GM21529 (cell line): ENCODE measurements around the gene MORN5.

ENCODE experiments used
- ATAC-seq: cut with Tn5 transposase; IDR thresholded peaks from one replicate; pipeline ENCODE4 v1.9.1; 2021; ENCODE audit not compliant: unreplicated experiment

The MORN5 gene

DNA sequence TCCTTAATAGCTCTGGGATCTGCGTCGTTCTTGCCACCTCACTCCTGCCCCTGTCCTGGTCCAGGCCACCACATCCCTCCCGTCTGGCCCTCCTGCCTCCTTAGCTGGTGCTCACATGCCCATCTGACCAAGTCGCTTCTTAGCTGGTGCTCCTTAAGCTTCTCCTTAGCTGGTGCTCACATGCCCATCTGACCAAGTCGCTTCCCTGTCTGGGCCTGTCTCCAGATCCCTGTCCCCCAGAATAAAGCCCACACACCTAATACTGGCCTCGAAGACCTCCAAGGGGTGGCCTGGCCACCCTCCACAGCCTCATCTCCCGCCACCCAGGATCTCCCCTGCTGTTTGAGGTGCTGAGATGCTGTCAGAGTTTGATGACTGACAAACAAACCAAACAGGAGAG, 35.2 kb upstream of the MORN5 start:
- no peak for ATAC-seq

- peak; percentile 59 for ATAC-seq
Observed at GRCh38 chr9:122125158-122125508, 34.6 kb upstream of the MORN5 start.

DNA sequence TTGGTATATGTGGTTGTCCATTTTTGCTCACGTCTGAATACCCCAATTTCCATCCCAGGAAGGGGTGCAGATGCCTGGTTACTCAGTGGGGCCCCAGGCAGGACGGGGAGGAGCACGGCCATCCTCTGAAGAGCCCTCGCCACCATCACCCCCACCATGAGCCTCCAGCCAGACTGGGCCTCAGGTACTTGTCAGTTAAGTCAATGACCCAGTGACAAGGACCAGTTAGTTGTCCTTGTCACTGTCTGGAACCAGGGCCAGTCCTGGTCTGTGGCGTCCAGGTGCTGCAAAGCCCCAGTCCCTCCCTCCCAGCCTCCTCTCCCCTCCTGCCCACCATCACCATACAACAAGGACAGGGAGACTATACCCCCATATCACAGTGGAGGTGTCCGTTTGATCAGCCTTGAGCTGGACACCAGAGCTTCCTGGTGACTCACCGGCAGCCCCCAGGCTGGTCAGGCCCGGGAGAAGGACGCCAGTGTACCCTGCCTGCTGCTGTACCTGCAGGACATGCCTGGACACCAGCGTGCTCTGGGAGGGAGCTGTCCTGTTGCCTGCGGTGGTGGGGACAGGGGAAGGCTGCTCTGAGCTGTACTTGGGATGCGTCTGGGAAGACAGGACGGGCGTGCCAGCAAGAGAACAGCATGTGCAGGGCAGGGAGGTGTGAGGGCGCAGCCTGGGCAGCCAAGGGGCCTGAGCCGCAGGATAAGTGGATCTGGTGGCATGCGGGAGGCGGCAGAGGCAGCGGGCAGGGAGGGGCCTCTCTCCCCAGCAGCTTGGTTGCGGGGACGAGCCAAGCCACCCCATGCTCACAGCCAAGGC, 34.0 kb upstream of the MORN5 start:
- ATAC-seq: no peak

DNA sequence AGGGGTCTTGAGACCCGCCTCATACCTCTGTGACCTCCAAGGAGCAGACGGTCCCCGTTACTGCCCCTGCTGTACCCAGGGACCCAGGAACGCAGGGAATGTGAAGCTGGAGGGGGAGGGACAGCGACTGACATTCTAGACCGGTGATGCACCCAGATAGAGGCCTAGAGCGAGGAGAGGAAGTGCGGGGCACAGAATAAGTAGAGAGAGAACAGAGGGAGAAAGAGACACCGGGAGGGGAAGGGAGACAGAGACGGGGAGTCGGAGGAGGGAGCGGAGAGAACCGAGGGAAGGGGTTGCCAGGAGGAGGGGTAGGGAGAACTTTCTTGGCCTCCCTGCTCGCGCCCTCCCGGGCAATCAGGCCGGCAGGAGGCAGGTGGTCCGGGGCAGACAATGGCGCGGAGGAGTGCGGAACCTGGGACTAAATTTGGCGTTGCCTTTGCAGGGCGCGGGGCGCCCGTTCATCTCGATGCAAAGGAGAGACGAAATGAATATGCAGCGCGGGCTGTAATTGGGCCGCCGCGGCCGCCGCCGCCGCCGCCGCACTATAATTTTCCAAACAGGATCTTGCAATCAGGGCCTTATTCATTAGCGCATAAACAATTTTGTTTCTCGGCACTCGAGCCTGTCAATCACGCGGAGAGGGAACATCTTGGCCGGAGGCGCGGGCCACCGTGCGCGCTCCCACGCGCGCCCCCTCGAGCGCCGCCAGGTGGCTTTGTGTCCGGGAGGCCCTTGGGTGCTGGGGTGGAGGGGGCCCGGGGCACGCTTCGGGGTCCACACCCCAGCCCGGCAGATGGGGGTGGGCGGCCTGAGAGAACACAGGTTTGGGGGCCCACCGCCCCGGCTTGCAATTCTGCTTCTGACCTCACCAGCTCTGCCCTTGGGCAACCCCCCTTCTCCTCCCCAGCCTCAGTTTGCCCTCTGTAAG, 33.1 kb upstream of the MORN5 start:
- no peak for ATAC-seq

- ATAC-seq: no peak
Observed at GRCh38 chr9:122127396-122127798, 32.3 kb upstream of the MORN5 start.

DNA sequence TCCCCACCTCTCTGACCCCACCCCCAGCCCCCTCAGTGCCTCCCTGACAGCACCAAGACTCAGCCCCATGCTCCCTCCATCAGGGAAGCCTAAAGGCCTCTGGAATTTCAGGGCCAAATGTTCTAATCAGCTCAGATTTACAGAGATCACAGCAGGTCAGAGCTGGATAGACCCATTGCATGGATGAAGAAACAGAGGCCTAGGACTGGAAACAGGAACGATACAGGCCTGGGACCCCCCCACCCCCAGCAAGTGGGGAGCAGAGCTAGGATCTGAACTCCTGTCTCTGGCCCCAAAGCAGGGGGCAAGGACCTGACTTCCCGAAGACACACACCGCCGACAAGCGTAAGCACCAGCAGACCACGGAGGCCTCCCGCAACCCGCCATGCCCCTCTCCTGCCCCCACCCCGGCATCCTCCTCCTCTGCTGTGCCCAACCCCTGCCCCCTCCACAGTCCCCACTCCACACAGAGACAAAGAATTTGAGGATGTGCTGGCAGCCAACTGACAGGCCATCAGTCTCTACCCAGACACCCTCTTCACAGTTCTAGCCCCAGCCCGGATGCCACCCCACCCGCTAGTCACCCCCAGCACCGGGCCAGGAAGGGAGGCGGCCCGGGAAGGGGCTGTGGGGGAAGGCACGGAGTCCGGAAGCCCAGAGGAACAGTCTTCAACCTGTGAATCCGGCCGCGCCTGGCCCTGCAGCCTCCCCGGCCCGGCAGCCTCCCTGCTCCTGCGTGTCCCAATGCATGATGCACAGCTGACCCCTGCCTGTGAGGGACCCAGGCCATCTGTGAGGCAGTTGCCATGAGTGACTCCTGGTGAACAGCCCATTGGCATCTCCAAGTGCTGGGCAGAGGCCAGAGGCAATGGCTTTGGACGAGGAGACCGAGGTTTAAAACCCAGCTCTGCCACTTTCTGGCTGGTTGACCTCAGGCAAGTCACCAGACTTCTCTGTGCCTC, 31.4 kb upstream of the MORN5 start:
- ATAC-seq: no peak

- no peak for ATAC-seq
Observed at GRCh38 chr9:122128969-122129343, 30.8 kb upstream of the MORN5 start.

GRCh38 chr9:122129969-122130368, 29.7 kb upstream of the MORN5 start:
- ATAC-seq: no peak

DNA sequence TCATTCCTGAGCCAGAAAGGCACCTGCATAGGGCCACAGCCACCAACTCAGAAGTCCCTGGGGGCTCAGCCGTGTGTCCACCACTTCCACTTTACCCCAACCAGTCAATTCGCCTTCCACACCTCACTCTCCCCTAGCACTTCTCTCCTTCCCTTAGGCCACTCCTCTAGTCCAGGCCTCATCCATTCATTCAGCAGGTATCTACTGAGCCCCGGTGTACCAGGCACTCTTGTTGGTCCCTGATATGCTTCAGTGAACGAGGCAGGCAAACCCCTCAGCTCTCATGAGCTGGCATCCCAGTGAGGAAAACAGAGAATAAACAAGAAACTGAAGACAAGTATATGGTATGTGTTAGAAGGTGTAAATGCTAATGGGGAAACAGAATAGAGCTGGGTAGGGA, 28.9 kb upstream of the MORN5 start:
- no peak for ATAC-seq

DNA sequence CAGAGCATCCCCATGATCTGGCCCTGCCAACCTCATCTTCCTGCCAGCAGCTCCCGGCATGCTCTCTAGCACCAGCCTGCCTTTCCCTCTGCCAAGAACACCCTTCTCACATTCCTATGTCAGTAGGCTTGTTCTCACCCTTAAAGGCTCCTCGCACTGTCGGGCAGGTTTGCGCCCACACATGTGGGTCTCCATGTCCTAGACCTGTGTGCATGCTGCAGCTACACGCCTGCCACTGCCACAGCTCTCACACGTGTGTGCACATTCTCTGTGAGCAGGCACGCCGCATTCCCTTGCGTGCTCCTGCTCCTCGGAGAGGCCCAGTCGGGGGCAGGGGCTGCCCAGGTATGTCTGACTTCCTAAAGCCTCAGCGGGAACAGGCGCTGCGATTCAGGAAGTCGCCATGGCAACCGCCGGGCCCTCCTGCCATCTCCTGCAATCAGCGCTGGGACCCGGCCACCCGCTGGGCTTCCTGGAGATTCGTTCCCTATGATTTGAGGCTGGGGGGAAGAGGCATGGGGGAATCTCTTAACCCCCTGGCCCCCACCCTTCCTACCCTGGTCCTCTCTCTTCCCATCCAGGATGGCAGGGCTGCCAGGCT, 28.2 kb upstream of the MORN5 start:
- ATAC-seq: no peak

DNA sequence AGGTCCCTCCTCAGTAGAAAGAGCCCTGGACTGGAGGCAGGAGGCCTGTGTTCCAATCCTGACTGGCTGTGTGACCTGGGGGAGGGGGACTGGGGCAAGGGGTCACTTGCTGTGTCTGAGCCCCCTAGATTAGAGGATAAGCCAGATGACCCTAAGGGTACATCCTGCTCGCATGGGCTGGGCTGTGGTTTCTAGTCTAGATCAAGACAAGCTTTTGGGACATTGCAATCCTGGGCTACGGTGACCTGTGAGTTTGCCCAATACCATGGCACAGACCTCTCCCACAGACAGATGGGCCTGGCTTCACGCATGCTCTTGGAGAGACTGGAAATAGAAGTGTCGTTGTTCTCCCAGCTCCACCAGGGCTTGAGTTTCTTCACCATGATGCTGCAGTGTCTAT, 27.2 kb upstream of the MORN5 start:
- ATAC-seq: no peak

- ATAC-seq: no peak
Observed at GRCh38 chr9:122133263-122133983, 26.3 kb upstream of the MORN5 start.

- ATAC-seq: no peak
Observed at GRCh38 chr9:122133984-122134535, 25.6 kb upstream of the MORN5 start.

GRCh38 chr9:122134822-122135528, 24.7 kb upstream of the MORN5 start:
- no peak for ATAC-seq

- no peak for ATAC-seq
Observed at GRCh38 chr9:122135529-122135859, 24.2 kb upstream of the MORN5 start.

DNA sequence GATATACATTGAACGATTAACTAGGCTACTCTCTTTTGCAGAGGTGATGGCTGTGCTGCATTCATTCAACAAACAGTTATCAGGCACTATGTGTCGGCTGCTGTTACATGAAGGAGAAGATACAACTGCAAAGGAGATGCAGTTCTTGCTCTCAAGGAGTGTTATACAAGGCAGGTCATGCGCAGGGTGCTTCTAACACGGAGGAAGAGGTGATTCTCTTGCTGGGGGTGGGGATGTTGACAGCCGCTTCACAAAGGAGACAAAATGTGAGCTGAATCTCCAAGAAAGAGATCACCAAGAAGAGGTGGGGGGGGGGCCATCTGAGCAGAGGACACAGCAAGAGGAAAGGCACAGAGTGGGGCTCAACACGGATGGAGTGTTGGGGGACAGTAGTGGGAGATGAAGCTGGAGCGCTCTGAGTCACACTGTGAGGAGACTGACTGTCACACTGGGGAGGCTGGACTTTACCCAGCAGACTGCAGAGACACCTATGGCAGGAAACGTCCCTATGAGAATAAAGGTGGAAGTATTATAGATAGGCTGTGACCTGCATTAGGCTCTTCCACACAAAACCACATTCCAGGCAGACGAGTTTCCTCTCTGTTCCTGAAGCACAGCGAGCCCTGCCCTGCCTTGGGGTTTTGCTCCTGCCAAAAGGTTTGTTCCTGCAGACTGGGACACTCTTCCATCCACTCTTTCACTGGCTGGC, 21.0 kb upstream of the MORN5 start:
- no peak for ATAC-seq

GRCh38 chr9:122140368-122141193, 19.1 kb upstream of the MORN5 start:
- no peak for ATAC-seq

GRCh38 chr9:122141671-122142070, 18.0 kb upstream of the MORN5 start:
- no peak for ATAC-seq
